HG03103 (cell line): Measurements from ENCODE around the gene ACOX3.

Source experiments
- ATAC-seq: cut with Tn5 transposase; IDR thresholded peaks from one replicate; pipeline ENCODE4 v1.9.1; 2021; ENCODE audit warnings: low read depth; ENCODE audit not compliant: unreplicated experiment

Gene ACOX3

GRCh38 chr4:8377103-8378075 lies 63.1 kb downstream of the ACOX3 start:
- ATAC-seq, result no peak

- no peak for ATAC-seq
These were observed 64.0 kb downstream of the ACOX3 start for GRCh38 chr4:8376361-8377102.

- ATAC-seq, result no peak
These were observed 65.5 kb downstream of the ACOX3 start for GRCh38 chr4:8374851-8375649.

GRCh38 chr4:8373973-8374545 lies 66.5 kb downstream of the ACOX3 start:
- no peak for ATAC-seq

GRCh38 chr4:8373270-8373972 lies 67.1 kb downstream of the ACOX3 start:
- no peak for ATAC-seq

DNA sequence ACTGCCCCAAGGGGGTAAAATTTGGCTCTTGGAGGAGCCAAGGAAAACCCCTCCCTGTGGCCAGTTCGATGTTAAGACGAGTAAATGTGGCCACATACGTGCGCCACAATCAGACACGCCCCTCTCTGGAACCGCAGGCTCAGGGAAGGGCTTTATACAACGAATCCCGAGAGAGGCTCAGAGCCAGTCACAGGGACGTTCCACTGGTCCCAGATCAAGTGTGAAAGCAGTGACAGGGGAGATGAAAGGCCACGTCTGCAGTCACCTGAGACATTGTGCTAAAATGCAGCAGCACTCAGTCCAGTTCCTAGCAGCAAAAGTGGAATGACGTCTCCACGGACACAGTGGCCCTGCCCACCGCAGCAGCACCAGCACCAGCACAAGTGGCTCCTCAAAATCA lies 68.0 kb downstream of the ACOX3 start:
- no peak for ATAC-seq

DNA sequence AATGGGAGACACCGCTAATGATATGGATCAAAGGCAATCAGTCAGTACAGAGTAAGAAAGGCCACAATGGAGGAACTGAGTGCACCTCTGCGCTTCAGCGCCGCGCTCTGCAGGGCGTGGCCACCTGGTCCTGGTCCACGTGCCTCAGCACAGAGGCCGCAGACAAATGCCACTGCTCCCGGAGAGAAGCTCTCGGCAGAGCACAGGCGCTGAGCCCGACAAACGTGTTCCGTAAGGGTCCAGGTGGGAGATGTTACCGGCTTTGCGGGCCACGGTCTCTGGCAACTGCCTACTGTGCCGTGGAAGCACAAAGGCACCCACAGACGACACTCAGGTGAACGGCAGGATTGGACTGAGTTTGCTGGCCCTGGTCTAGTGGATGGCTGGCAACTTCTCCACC lies 68.9 kb downstream of the ACOX3 start:
- no peak for ATAC-seq

GRCh38 chr4:8370835-8371595 lies 69.5 kb downstream of the ACOX3 start:
- no peak for ATAC-seq

DNA sequence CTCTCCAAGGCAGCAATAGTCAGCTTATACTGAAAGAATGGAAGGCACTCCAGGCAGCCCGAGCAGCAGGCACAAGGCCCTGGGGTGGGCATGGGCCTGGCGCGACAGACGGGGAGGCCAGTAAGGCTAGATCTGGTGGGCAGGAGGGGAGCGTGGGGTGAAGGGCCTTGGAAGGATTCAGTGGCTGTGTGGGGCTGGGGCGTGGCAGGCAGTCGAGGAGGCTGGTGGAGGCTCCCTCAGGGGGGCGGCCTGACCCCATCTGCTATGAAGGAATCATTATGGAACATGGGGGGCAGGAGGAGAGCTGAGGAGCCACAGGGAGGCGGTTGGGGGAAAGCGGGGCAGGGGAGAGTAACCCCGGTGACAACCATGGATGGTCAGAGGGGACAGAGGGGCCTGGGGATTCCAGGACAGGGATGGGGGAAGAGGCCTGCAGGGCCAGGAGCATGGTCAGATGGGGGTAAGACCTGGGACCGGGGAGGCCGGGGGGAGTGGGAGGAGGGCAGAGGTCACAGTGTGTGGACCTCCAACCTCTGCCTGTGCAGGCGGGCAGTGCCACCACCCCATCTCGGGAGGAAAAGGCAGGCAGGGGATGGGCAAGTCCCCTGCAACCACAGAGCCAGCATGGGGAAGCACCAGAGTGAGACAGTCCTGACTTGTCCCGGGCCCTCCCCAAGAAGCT lies 70.3 kb downstream of the ACOX3 start:
- ATAC-seq, result no peak

DNA sequence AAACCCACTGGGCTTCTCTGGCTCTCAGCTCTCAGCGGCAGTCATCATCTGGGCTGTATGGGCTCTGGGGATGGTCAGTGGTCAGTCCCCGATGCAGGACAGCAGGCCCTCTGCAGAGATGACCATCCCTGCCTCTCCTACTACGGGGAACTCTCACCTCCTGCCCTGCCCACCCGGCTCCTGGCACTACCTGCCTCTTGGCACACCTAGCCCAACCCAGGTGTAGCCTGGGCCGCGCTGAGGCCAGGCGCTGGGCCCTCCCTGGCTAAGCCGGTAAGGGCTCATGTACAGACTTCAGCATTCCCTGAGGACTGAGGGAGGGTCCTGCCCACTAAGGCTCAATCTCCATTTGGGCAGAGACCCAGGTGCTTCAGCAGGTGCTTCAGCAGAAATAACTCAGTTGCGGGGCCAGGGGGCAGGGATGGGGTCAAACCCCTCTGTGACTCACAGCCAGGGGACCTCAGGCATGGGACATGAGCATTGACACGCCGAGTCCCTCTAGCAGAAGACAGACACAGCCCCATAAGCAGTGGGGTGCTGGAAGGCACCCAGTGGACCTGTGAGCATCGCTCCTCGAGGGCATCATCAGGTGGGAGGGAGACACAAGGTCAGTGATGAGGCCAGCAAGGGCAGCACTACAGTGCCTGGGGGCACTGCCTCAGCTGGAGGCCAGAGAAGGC lies 71.0 kb downstream of the ACOX3 start:
- ATAC-seq, result no peak

GRCh38 chr4:8368998-8369397 lies 71.5 kb downstream of the ACOX3 start:
- ATAC-seq, result no peak

DNA sequence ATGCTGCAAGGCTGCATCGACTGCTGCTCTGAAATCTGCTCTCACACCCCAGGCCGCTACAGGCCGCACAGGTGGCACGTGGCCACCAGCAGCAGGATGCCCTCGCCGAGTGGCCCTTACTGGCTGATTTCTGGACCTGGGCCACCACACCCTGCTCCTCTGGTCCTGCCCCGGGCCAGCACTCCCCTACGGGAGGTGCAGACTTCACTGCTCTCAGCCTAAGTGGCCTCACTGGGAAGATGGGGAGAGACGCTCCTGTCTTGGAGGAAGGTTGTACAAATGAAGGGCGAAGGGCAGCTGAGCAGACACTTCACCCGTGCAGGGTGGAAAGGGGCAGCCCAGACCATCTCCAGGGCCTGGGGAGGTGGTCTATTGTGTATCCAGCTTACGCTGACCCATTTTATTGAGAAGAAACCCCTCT lies 72.5 kb downstream of the ACOX3 start:
- ATAC-seq, result no peak

DNA sequence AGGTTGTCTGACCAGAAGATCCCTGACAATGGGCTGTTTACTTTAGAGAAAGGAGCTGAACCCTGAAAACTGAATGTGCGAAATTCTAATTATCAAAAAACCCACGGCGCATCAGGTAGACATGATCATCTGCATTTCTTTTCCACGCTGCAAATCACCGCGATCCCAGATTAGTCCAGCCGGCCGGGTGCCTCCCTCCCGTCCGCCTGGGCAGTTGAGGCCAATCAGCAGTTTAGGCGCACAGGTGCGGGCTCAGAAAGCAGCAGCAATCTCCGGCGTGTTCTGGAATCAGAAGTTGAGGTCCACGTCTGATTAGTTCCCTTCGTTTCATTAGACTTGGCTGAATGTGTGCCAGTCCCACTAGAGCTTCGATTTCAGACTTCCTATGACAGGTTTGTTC lies 73.9 kb downstream of the ACOX3 start:
- no peak for ATAC-seq

DNA sequence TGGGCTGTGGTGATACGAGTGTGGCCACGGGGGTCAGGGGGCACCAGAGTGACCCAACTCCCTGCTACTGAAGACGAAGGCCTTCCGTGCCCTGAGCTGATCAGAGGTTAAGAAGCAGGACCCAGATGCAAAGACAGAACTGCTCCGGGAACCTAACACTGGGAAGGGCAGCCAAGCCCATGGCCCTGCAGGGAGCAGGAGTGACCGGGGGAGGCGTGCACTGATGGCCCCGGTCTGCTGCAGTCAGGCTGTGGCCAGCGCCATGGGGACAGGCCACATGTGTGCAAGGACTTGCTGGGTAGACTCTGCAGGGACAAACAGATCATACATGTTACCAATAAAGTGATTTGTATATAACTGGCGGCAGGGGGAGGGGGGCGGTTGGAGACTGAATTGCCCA lies 74.6 kb downstream of the ACOX3 start:
- no peak for ATAC-seq

DNA sequence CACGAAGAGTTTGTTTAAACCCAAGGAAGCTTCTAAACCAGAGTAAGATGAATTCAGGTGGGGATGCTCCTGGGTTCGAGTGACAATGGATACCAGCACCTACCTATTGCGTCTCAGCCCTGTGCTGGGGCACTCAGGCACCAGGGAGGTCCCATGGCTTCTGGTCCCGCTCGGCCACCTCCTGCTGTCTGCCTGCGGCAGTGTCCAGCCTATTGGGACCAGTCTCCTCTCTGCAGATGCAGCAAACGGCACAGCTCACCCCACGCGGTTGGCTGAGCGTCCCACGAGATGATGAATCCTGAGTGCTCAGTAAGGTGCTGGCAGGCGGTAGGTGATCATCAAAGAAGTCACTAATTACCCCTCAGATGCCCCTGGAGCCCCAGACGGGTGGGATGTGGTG lies 75.2 kb downstream of the ACOX3 start:
- no peak for ATAC-seq

GRCh38 chr4:8364848-8365350 lies 75.6 kb downstream of the ACOX3 start:
- no peak for ATAC-seq

GRCh38 chr4:8364141-8364540 lies 76.4 kb downstream of the ACOX3 start:
- no peak for ATAC-seq

DNA sequence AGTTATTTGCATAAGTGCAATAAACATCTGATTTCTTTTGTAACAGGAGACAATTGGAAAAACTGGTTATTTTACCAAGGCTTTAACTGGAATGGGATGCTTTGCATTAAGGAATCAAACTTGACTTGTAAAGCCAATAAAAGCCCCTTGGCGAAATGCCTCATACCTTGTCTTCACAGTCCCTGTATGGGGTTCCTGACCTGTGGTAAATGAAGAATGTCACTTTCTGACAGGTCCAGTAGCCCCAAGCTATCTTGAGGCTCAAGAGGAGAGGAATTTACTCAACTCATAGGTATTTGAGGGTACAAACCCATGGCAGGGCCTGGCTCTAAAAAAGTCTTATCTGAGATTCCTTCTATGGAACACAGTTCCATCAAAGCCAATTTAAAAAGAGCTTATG lies 78.0 kb downstream of the ACOX3 start:
- ATAC-seq, result no peak
